ENCODE data around the gene TLCD5.

TLCD5 gene

GRCh38 chr11:120293038-120293800 is 31.9 kb upstream of the TLCD5 start:
- peaks cover 0 to 3% (median 0%) of the 10 kb centered on the region in 5 donors for H3K4me1 ChIP-seq (ENCODE audit: control insufficient read depth in 5 of 5, insufficient read depth in 5 of 5, low read length in 5 of 5)
- H3K27ac ChIP-seq (ENCODE audit: low read depth, low read length) = no peak overlapping the region
- peaks cover 9 to 27% (median 22%) of the 10 kb centered on the region in 5 donors for H3K27me3 ChIP-seq (ENCODE audit: control insufficient read depth in 5 of 5, insufficient read depth in 4 of 5, low read length in 5 of 5)
- H3K9me3 ChIP-seq (ENCODE audit: control insufficient read depth in 5 of 5, low read length in 5 of 5) = no peaks in the 10 kb centered on the region
- no peak overlapping the region for H3K9ac ChIP-seq (ENCODE audit: low read length in 5 of 5)
- H3K4me3 ChIP-seq (ENCODE audit: low read depth in 1 of 5, low read length in 5 of 5) = no peak overlapping the region
- no peaks in the 10 kb centered on the region for H3K36me3 ChIP-seq (ENCODE audit: control insufficient read depth in 5 of 5, insufficient read depth in 5 of 5, low read length in 5 of 5)

GRCh38 chr11:120294096-120294495 is 31.0 kb upstream of the TLCD5 start:
- Histone ChIP-seq H3K36me3 (ENCODE audit: control insufficient read depth in 5 of 5, insufficient read depth in 5 of 5, low read length in 5 of 5) (no peaks in the 10 kb centered on the region), H3K4me1 (ENCODE audit: control insufficient read depth in 5 of 5, insufficient read depth in 5 of 5, low read length in 5 of 5) (peaks cover 0 to 3% (median 0%) of the 10 kb centered on the region in 5 donors), H3K9me3 (ENCODE audit: control insufficient read depth in 5 of 5, low read length in 5 of 5) (no peaks in the 10 kb centered on the region), H3K27ac (ENCODE audit: low read depth, low read length) (no peak overlapping the region), H3K9ac (ENCODE audit: low read length in 5 of 5) (no peak overlapping the region), H3K4me3 (ENCODE audit: low read depth in 1 of 5, low read length in 5 of 5) (no peak overlapping the region), H3K27me3 (ENCODE audit: control insufficient read depth in 5 of 5, insufficient read depth in 4 of 5, low read length in 5 of 5) (peaks cover 11 to 33% (median 26%) of the 10 kb centered on the region in 5 donors)

DNA sequence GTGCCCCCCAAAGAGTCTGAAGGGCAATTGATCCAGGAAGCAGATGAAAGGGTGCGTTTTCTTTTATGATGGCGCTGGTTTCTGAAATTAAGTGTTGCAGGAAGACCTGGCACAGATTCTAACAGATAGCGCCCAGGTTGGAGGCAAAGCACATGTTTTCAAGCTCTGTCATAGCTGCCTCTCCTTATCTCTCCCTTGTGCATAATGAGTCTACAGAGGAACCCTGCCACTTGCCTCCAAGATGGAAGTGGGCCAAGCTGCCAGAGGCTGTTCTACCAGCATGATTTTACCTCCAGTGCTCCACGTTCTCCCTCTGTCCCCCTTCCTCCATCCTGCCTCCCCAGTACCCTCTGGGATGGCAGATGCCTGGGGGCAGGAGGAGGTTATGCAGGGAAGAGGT is 30.0 kb upstream of the TLCD5 start:
- H3K36me3 ChIP-seq (ENCODE audit: control insufficient read depth in 5 of 5, insufficient read depth in 5 of 5, low read length in 5 of 5) = no peaks in the 10 kb centered on the region
- peaks cover 11 to 34% (median 30%) of the 10 kb centered on the region in 5 donors for H3K27me3 ChIP-seq (ENCODE audit: control insufficient read depth in 5 of 5, insufficient read depth in 4 of 5, low read length in 5 of 5)
- H3K4me3 ChIP-seq (ENCODE audit: low read depth in 1 of 5, low read length in 5 of 5) = no peak overlapping the region
- peaks cover 0 to 5% (median 3%) of the 10 kb centered on the region in 5 donors for H3K4me1 ChIP-seq (ENCODE audit: control insufficient read depth in 5 of 5, insufficient read depth in 5 of 5, low read length in 5 of 5)
- no peaks in the 10 kb centered on the region for H3K9me3 ChIP-seq (ENCODE audit: control insufficient read depth in 5 of 5, low read length in 5 of 5)
- H3K9ac ChIP-seq (ENCODE audit: low read length in 5 of 5) = no peak overlapping the region
- no peak overlapping the region for H3K27ac ChIP-seq (ENCODE audit: low read depth, low read length)

GRCh38 chr11:120296554-120296953 is 28.5 kb upstream of the TLCD5 start:
- Histone ChIP-seq H3K9me3 (ENCODE audit: control insufficient read depth in 5 of 5, low read length in 5 of 5) (no peaks in the 10 kb centered on the region), H3K36me3 (ENCODE audit: control insufficient read depth in 5 of 5, insufficient read depth in 5 of 5, low read length in 5 of 5) (no peaks in the 10 kb centered on the region), H3K9ac (ENCODE audit: low read length in 5 of 5) (no peak overlapping the region), H3K4me1 (ENCODE audit: control insufficient read depth in 5 of 5, insufficient read depth in 5 of 5, low read length in 5 of 5) (peaks cover 0 to 5% (median 3%) of the 10 kb centered on the region in 5 donors), H3K4me3 (ENCODE audit: low read depth in 1 of 5, low read length in 5 of 5) (no peak overlapping the region), H3K27ac (ENCODE audit: low read depth, low read length) (no peak overlapping the region), H3K27me3 (ENCODE audit: control insufficient read depth in 5 of 5, insufficient read depth in 4 of 5, low read length in 5 of 5) (peaks cover 11 to 33% (median 28%) of the 10 kb centered on the region in 5 donors)

GRCh38 chr11:120298461-120298860 is 26.6 kb upstream of the TLCD5 start:
- peaks cover 11 to 30% (median 23%) of the 10 kb centered on the region in 5 donors for H3K27me3 ChIP-seq (ENCODE audit: control insufficient read depth in 5 of 5, insufficient read depth in 4 of 5, low read length in 5 of 5)
- no peaks in the 10 kb centered on the region for H3K36me3 ChIP-seq (ENCODE audit: control insufficient read depth in 5 of 5, insufficient read depth in 5 of 5, low read length in 5 of 5)

GRCh38 chr11:120302001-120302805 is 22.9 kb upstream of the TLCD5 start:
- H3K27ac ChIP-seq (ENCODE audit: low read depth, low read length) = no peak overlapping the region
- H3K27me3 ChIP-seq (ENCODE audit: control insufficient read depth in 5 of 5, insufficient read depth in 4 of 5, low read length in 5 of 5) = peaks cover 3 to 20% (median 12%) of the 10 kb centered on the region in 5 donors
- no peak overlapping the region for H3K4me3 ChIP-seq (ENCODE audit: low read depth in 1 of 5, low read length in 5 of 5)
- H3K9ac ChIP-seq (ENCODE audit: low read length in 5 of 5) = no peak overlapping the region
- no peaks in the 10 kb centered on the region for H3K9me3 ChIP-seq (ENCODE audit: control insufficient read depth in 5 of 5, low read length in 5 of 5)
- no peaks in the 10 kb centered on the region for H3K36me3 ChIP-seq (ENCODE audit: control insufficient read depth in 5 of 5, insufficient read depth in 5 of 5, low read length in 5 of 5)
- peaks cover 0 to 5% (median 3%) of the 10 kb centered on the region in 5 donors for H3K4me1 ChIP-seq (ENCODE audit: control insufficient read depth in 5 of 5, insufficient read depth in 5 of 5, low read length in 5 of 5)

More at GRCh38 chr11:120298461-120298860, 26.6 kb upstream of the TLCD5 start:
- H3K27ac ChIP-seq (ENCODE audit: low read depth, low read length) = no peak overlapping the region
- H3K4me3 ChIP-seq (ENCODE audit: low read depth in 1 of 5, low read length in 5 of 5) = no peak overlapping the region
- peaks cover 0 to 5% (median 3%) of the 10 kb centered on the region in 5 donors for H3K4me1 ChIP-seq (ENCODE audit: control insufficient read depth in 5 of 5, insufficient read depth in 5 of 5, low read length in 5 of 5)
- H3K9me3 ChIP-seq (ENCODE audit: control insufficient read depth in 5 of 5, low read length in 5 of 5) = no peaks in the 10 kb centered on the region
- no peak overlapping the region for H3K9ac ChIP-seq (ENCODE audit: low read length in 5 of 5)

- H3K4me3 ChIP-seq (ENCODE audit: low read depth in 1 of 5, low read length in 5 of 5) = no peak overlapping the region
- H3K9me3 ChIP-seq (ENCODE audit: control insufficient read depth in 5 of 5, low read length in 5 of 5) = no peaks in the 10 kb centered on the region
- peaks cover 1 to 15% (median 12%) of the 10 kb centered on the region in 5 donors for H3K27me3 ChIP-seq (ENCODE audit: control insufficient read depth in 5 of 5, insufficient read depth in 4 of 5, low read length in 5 of 5)
- H3K9ac ChIP-seq (ENCODE audit: low read length in 5 of 5) = no peak overlapping the region
- no peaks in the 10 kb centered on the region for H3K36me3 ChIP-seq (ENCODE audit: control insufficient read depth in 5 of 5, insufficient read depth in 5 of 5, low read length in 5 of 5)
- no peak overlapping the region for H3K27ac ChIP-seq (ENCODE audit: low read depth, low read length)
- H3K4me1 ChIP-seq (ENCODE audit: control insufficient read depth in 5 of 5, insufficient read depth in 5 of 5, low read length in 5 of 5) = peaks cover 0 to 5% (median 3%) of the 10 kb centered on the region in 5 donors
Measured at GRCh38 chr11:120303004-120303637, 22.0 kb upstream of the TLCD5 start.

GRCh38 chr11:120304526-120304925 is 20.6 kb upstream of the TLCD5 start:
- no peak overlapping the region for H3K4me3 ChIP-seq (ENCODE audit: low read depth in 1 of 5, low read length in 5 of 5)
- H3K9me3 ChIP-seq (ENCODE audit: control insufficient read depth in 5 of 5, low read length in 5 of 5) = no peaks in the 10 kb centered on the region
- peaks cover 0 to 9% (median 6%) of the 10 kb centered on the region in 5 donors for H3K27me3 ChIP-seq (ENCODE audit: control insufficient read depth in 5 of 5, insufficient read depth in 4 of 5, low read length in 5 of 5)
- peaks cover 0 to 5% (median 3%) of the 10 kb centered on the region in 5 donors for H3K4me1 ChIP-seq (ENCODE audit: control insufficient read depth in 5 of 5, insufficient read depth in 5 of 5, low read length in 5 of 5)
- H3K9ac ChIP-seq (ENCODE audit: low read length in 5 of 5) = no peak overlapping the region
- H3K27ac ChIP-seq (ENCODE audit: low read depth, low read length) = no peak overlapping the region
- H3K36me3 ChIP-seq (ENCODE audit: control insufficient read depth in 5 of 5, insufficient read depth in 5 of 5, low read length in 5 of 5) = no peaks in the 10 kb centered on the region

DNA sequence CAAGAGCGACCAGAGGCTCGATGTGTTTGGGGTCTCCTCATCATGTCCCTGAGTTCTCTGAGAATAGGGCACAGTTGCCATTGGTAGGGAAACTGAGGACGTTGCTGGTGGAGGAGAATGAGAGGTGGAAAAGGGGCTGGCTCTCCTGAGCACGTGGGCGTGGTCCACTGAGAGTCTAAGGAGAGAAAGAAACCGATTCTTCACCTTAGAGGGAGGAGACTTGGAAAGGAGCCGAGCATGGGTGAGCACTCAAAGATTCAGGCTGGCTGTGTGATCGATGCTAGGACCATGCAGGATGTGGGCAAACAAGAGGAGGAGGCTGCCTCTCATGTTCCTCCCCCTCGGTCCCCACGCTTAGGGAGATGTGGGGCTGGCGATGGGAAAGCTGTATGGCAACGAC is 19.8 kb upstream of the TLCD5 start:
- Histone ChIP-seq H3K4me3 (ENCODE audit: low read depth in 1 of 5, low read length in 5 of 5) (no peak overlapping the region), H3K27me3 (ENCODE audit: control insufficient read depth in 5 of 5, insufficient read depth in 4 of 5, low read length in 5 of 5) (peaks cover 0 to 9% (median 6%) of the 10 kb centered on the region in 5 donors), H3K27ac (ENCODE audit: low read depth, low read length) (no peak overlapping the region), H3K9me3 (ENCODE audit: control insufficient read depth in 5 of 5, low read length in 5 of 5) (no peaks in the 10 kb centered on the region), H3K4me1 (ENCODE audit: control insufficient read depth in 5 of 5, insufficient read depth in 5 of 5, low read length in 5 of 5) (no peaks in the 10 kb centered on the region), H3K36me3 (ENCODE audit: control insufficient read depth in 5 of 5, insufficient read depth in 5 of 5, low read length in 5 of 5) (no peaks in the 10 kb centered on the region), H3K9ac (ENCODE audit: low read length in 5 of 5) (no peak overlapping the region)
